RWPE1 (cell line): ENCODE data around the gene PITX1.

Source experiments
- CTCF ChIA-PET: fragments of 350-600 bp; sonication (Branson Sonifier 250); formaldehyde crosslinking; extraction: SDS; loops from one replicate; lab custom pipeline; 2021; lab: Yijun Ruan, JAX
- POLR2A ChIA-PET: fragments of 400-600 bp; formaldehyde crosslinking; extraction: SDS; loops from one replicate; lab custom pipeline; 2020; ENCODE audit warnings: antibody characterized with exemption; ENCODE audit not compliant: low non-redundant PET; lab: Yijun Ruan, JAX
- DNase-seq: peaks from one replicate; pipeline ENCODE4 v3.0.0; 2012; ENCODE audit warnings: low spot score
- H3K27ac ChIP-seq: fragments of 450-650 bp; 2 replicates; pipeline ENCODE4 v1.5.1; 2017
- TF ChIP-seq, protein P1 (sequence below): fragments of 450-650 bp; conservative IDR thresholded peaks from 2 replicates; pipeline ENCODE4 v1.5.1; 2017; ENCODE audit warnings: low read depth, mild to moderate bottlenecking

Gene PITX1

DNA sequence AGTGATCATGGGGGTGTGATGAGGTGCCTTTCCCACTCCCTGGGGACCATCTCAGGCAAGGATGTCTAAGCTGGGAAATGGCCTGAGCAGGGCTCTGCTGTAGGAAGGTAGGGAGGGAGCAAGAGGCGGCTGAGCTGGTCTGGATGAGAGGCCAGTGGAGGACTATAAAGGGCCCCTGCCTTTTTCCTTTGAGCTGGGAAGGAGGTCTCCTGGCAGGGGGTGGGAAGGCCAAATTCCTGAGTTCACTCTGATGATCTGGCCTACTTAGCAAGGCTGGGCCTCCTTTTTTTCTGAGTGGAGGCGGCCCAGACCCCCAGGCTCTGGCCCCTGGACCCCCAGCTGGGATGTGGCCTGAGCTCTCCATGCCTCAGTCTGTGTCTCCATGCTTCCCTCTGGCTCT is 14.3 kb upstream of the PITX1 start:
- TF ChIP-seq, protein P1, sequence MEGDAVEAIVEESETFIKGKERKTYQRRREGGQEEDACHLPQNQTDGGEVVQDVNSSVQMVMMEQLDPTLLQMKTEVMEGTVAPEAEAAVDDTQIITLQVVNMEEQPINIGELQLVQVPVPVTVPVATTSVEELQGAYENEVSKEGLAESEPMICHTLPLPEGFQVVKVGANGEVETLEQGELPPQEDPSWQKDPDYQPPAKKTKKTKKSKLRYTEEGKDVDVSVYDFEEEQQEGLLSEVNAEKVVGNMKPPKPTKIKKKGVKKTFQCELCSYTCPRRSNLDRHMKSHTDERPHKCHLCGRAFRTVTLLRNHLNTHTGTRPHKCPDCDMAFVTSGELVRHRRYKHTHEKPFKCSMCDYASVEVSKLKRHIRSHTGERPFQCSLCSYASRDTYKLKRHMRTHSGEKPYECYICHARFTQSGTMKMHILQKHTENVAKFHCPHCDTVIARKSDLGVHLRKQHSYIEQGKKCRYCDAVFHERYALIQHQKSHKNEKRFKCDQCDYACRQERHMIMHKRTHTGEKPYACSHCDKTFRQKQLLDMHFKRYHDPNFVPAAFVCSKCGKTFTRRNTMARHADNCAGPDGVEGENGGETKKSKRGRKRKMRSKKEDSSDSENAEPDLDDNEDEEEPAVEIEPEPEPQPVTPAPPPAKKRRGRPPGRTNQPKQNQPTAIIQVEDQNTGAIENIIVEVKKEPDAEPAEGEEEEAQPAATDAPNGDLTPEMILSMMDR = no peak
- ChIA-PET CTCF (interaction anchor here (0.6 kb wide), 2 partner anchors 13 to 108 kb away, joined by 3 read pairs; no protein-coding TSS in a partner anchor), POLR2A (no interaction called here)
- H3K27ac ChIP-seq = no peak overlapping the region
- DNase-seq = no peak

DNA sequence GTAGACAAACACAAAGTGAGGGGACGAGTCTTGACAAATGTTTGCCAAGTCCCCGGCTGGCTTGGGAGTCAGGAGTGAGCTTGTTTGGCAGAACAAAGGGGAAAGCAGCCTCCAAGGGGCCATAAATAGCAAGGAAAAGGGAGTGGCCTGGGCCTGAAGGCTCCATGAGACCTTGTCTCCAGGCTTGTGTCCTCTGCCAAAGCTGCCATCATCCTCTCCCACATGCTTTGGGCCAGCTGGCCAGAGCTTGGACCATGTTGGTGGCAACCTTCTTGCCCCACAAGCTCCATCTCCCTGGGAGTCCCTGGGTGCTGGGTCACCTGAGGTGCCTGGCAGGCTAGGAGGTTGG is 13.3 kb upstream of the PITX1 start:
- POLR2A ChIA-PET = interaction anchor here (0.5 kb wide), 1 partner anchor 190 kb away, joined by 3 read pairs; no protein-coding TSS in a partner anchor
- CTCF ChIA-PET = interaction anchor here (0.5 kb wide), 1 partner anchor 47 kb away, joined by 3 read pairs; no protein-coding TSS in a partner anchor
- H3K27ac ChIP-seq = no peak overlapping the region
- TF ChIP-seq, protein P1 = no peak
- DNase-seq = no peak

DNA sequence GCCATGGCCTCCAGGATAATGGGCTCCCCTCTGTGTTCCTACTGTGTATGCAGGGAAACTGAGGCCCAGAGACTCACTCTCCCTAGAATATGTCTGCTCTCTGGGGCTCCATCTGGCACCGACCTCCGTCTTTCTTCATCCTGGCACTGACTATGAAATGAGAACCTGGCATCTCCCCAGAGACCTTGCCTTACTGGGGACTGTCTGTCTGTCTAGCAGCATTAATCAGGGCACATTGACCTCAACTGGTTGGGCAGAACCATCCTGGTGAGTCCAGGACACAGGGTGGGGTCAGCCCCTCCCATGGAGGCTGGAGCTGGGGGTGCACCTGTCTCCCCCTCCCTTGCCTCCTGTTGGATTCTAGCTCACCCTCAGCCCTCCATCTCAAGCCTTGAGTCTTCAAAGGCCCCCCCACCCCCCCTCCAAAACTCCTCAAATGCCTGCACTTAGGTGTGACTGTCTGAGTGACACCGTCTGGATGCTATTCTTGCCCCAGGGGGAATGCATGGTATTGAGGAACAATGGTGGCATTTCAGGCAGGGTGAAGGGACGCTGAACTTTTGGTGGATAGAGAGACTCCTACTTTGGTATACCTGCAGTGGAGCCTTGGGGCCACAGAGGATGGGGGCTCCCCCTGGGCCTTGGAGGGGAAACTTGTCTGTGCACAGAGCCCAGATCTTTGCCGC is 12.8 kb upstream of the PITX1 start:
- ChIA-PET POLR2A (interaction anchor here (0.5 kb wide), 1 partner anchor 191 kb away, joined by 3 read pairs; no protein-coding TSS in a partner anchor), CTCF (interaction anchor here (0.6 kb wide), 1 partner anchor 16 kb away, joined by 3 read pairs; no protein-coding TSS in a partner anchor)
- no peak for DNase-seq
- no peak overlapping the region for H3K27ac ChIP-seq
- TF ChIP-seq, protein P1 = no peak

DNA sequence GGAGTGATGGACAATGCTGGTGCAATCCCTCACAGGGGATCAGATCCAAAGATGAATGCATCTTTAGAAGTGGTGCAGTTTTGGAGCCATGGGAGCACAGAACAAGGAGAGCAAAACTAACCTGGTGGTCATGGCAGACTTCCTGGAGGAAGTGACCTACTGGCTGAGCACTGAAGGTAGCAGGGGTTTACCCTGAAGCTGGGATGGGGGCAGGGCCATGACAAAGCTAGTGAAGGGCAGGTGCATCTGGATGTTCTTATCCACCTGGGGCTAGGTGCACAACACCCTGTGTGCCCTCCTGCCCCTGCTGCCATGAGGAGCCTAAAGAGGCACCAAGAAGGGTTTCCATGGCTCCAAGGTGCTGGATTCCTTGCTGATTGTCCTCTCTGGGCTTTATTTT is 11.5 kb upstream of the PITX1 start:
- POLR2A ChIA-PET = no interaction called here
- no peak overlapping the region for H3K27ac ChIP-seq
- CTCF ChIA-PET = no interaction called here

DNA sequence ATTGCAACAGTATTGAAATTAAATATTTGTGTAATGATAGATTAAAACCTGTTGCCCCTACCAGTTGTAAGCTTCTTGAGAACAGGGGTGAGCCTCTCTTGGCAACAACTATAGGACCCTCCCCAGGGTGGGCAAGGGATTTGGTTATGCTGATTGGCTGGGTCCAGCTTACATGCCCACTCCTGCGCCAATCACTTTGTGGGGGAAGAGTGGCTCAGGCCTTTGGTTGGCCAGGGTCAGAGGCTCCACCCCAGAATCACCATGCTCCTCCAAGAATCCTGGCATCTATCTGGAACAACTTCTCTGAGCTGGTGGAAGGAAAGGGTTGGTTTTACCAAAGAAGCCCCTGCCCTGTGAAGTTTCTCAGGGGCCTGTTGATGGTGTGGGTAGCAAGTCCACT is 8.6 kb upstream of the PITX1 start:
- TF ChIP-seq, protein P1 = no peak
- no peak for DNase-seq
- ChIA-PET POLR2A (no interaction called here), CTCF (interaction anchor here (0.6 to 1.5 kb wide), 4 partner anchors 12 to 194 kb away, joined by 3 to 4 read pairs (median 3); no protein-coding TSS in a partner anchor)
- H3K27ac ChIP-seq = no peak overlapping the region

More for the DNA sequence above, 11.5 kb upstream of the PITX1 start:
- TF ChIP-seq, protein P1 = no peak
- no peak for DNase-seq

DNA sequence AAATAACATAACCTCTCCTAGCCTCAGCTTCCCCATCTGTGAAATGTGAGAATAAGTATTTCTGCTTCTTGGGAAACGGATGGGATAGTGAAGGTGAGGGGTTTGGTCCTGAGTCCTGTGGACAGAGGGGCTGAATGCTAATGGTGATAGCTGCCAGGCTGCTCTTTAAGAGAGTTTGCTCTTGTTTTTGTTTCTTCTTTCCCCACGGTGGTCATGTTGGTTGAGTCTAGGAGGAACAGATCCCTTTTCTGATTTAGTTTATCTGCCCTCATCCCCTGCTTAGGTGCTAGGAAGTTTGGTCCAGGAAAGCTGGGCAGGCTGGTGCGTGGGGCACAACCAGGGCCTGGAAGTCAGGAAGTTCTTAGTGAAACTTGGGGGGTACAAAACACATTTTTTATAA is 7.7 kb upstream of the PITX1 start:
- TF ChIP-seq, protein P1 = no peak
- no peak for DNase-seq
- H3K27ac ChIP-seq = peak overlapping the region; percentile 16; the same call in 1 of the 2 replicates
- CTCF ChIA-PET = interaction anchor here (0.6 to 1.5 kb wide), 2 partner anchors 11 to 145 kb away, joined by 3 to 4 read pairs; no protein-coding TSS in a partner anchor
- POLR2A ChIA-PET = no interaction called here
